ENCODE measurements around the gene CDHR4.

Gene CDHR4

DNA sequence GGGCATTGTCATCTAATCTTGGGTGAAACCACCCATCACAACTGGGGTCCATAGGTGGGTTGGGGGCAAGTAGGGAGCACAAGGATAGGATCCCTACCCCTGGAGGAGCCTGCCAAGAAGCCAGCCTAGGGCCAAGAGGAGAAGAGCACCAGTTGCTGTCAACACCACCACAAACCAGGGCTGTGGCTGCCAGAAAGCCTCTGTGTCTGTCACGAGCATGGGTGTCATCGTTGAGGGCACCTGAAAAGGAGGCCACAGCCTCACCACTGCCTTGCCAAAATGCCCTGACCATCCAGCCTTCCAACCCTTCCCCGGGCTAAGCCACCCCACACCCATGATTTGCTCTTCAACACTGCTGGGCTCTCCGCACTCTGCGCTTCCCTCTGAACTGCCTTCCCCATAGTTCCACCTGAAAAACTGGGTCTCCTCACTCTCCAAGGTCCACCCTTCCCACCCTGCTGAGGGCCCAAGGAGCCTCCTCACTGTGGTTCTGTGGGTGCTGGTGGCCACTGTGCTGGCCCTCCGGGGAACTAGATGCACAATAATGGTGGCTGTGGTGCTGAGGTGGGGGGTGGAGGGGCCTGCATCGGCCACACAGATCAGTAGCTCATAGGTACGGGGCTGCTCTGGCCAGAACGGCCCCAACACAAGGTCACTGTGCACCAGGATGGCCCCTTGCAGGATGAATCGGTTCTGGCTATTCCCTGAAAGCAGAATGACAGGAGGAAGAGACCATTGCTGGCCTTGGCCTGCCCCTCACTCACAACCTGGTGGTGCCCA, 7.1 kb downstream of the CDHR4 start:
- DNase-seq (ENCODE audit: low read depth): no peak
- H3K4me3 ChIP-seq (ENCODE audit: low read length): no peak overlapping the region
- TF ChIP-seq, protein P1, sequence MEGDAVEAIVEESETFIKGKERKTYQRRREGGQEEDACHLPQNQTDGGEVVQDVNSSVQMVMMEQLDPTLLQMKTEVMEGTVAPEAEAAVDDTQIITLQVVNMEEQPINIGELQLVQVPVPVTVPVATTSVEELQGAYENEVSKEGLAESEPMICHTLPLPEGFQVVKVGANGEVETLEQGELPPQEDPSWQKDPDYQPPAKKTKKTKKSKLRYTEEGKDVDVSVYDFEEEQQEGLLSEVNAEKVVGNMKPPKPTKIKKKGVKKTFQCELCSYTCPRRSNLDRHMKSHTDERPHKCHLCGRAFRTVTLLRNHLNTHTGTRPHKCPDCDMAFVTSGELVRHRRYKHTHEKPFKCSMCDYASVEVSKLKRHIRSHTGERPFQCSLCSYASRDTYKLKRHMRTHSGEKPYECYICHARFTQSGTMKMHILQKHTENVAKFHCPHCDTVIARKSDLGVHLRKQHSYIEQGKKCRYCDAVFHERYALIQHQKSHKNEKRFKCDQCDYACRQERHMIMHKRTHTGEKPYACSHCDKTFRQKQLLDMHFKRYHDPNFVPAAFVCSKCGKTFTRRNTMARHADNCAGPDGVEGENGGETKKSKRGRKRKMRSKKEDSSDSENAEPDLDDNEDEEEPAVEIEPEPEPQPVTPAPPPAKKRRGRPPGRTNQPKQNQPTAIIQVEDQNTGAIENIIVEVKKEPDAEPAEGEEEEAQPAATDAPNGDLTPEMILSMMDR (conservative IDR thresholded peaks at IDR 0.05; ENCODE audit: low read depth, low read length): no peak

DNA sequence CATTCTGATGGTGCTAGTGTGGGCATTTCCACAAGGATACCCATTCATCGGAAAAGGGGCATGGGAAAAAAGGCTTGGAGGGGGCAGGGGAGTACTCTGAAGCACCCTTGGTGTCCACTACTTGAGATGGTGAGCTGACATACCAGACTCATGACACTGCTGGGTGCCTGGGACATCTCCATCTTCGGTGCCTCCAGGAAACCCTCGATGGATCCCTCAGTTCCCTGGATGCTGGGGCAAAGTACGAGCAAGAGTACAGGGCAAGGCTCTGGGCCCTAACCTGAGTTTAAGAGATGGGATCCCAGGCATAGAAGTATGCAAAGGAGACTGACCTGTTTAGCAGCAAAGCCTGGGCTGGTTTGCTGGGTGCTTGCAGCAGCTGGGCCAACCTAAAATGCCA, 8.1 kb downstream of the CDHR4 start:
- no peak for DNase-seq (ENCODE audit: low read depth)
- TF ChIP-seq, protein P1 (conservative IDR thresholded peaks at IDR 0.05; ENCODE audit: low read depth, low read length): no peak
- no peak overlapping the region for H3K4me3 ChIP-seq (ENCODE audit: low read length)

DNA sequence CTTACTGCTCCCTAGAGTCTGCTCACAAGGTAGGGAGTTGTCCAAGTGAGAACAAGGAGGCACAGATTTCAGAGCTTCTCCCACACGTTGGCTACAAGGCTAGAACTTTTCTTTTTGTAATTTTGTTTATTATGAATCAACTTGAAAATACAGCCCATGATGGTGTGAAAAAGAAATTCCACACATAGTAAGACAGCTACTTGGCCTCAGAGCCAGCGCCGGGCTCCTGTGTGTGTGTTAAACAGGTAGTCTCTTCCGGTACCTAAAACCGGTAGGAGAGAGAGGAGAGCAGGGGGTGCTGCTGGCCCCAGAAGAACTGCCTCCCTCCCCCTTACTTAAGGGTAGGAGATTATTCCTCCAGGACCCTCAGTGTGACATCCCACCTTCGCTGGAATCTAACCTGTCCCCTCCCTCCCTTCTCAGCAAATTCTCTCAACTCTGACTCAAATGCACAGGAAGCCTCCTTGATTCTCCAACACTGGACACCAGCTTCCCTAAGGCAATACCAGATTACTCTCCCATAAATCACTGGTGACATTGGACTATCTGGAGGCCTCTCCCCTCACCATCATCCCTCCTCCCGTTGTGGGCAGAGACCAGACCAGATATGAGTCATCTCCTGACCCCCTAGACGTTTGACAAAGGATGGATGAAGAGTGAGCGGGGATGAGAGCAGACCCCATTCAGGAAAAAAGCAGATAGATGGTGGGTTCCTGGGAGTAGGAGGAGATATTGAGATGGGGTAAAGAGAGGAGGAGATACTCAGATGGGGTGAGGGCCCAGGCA, 8.9 kb downstream of the CDHR4 start:
- no peak overlapping the region for H3K4me3 ChIP-seq (ENCODE audit: low read length)
- TF ChIP-seq, protein P1 (conservative IDR thresholded peaks at IDR 0.05; ENCODE audit: low read depth, low read length): no peak
- DNase-seq (ENCODE audit: low read depth): no peak

DNA sequence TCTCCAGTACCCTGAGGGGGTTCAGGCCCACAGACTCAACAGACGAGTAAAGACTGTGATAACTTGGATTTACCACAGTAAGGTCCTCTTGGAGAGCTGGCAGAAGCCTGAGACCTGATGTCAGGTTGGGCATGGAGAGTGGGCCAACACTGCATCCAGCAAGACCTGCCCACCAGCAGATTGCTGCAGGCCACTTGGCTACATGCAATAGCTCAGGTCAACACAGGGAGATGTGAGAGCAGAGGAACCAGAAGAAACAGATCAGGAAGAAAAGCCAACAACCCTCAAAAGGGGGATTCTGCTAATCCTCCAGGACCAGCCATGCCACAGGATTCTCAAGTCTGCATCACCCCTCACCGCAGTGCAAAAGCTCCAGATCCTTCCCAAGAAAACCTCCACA, 11.6 kb downstream of the CDHR4 start:
- no peak overlapping the region for H3K4me3 ChIP-seq (ENCODE audit: low read length)
- DNase-seq (ENCODE audit: low read depth): no peak
- TF ChIP-seq, protein P1 (conservative IDR thresholded peaks at IDR 0.05; ENCODE audit: low read depth, low read length): no peak

DNA sequence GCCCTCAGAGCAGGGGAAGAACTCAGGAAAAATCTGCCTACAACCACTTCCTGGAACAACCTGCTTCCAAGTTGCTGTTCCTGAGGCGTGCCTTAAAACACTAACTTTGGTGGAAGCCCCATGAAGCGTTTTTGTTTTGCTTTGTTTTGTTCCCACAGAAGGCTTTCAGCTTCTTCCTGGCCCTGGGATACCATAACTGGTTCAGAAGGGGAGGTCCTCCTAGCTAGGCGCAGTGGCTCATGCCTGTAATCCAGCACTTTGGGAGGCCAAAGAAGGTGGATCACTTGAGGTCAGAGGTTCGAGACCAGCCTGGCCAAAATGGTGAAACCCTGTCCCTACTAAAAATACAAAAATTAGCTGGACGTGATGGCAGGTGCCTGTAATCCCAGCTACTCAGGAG, 12.1 kb downstream of the CDHR4 start:
- no peak overlapping the region for H3K4me3 ChIP-seq (ENCODE audit: low read length)
- TF ChIP-seq, protein P1 (conservative IDR thresholded peaks at IDR 0.05; ENCODE audit: low read depth, low read length): no peak
- DNase-seq (ENCODE audit: low read depth): no peak

DNA sequence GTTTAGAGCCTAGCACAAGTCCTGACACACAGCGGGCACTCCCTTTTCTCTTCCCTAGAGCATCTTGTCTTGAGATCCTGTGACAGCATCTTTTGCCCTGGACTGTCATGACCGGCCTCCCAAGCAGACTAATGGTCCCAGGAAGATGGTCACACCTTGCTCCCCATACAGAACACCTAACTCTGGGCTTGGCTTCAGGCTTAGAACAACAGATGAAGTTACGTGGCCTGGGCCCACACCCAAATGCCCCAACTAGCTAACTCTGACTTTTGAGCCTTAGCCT, 12.6 kb downstream of the CDHR4 start:
- TF ChIP-seq, protein P1 (conservative IDR thresholded peaks at IDR 0.05; ENCODE audit: low read depth, low read length): no peak
- no peak overlapping the region for H3K4me3 ChIP-seq (ENCODE audit: low read length)
- no peak for DNase-seq (ENCODE audit: low read depth)

Data from retinal pigment epithelial cell (primary cell).